Effector memory CD8-positive, alpha-beta T cell (primary cell): Measurements from ENCODE around the gene IQCN.
A peak's percentile ranks its signal among the peaks of the same experiment; 100 is the strongest.

Source experiments
- ATAC-seq: fragments of 150-1000 bp; cut with Tn5 transposase; replicated peaks from 2 replicates; pipeline ENCODE4 v1.10.0; 2021; ENCODE audit warnings: mild to moderate bottlenecking, moderate library complexity
- DNase-seq, 3 experiments: peaks; one replicate each; pipeline ENCODE4 v3.0.0; 2021
- H3K27ac Mint-ChIP-seq, 2 donors: one replicate each; pipeline ENCODE4 v1.8.0; 2022; ENCODE audit warnings: mild to moderate bottlenecking in 2 of 2, mixed read lengths in 2 of 2, moderate library complexity in 2 of 2
- H3K27me3 Mint-ChIP-seq, 2 donors: one replicate each; pipeline ENCODE4 v1.8.0; 2022; ENCODE audit warnings: mixed read lengths in 2 of 2
- H3K36me3 Mint-ChIP-seq: one replicate; pipeline ENCODE4 v1.8.0; 2022; ENCODE audit warnings: mild to moderate bottlenecking, moderate library complexity, mixed read lengths; ENCODE audit not compliant: insufficient read depth
- H3K4me1 Mint-ChIP-seq, 2 donors: one replicate each; pipeline ENCODE4 v1.8.0; 2022; ENCODE audit warnings: low read depth in 2 of 2, mixed read lengths in 2 of 2
- H3K4me3 Mint-ChIP-seq, 2 donors: one replicate each; pipeline ENCODE4 v1.8.0; 2022; ENCODE audit warnings: mild to moderate bottlenecking in 2 of 2, mixed read lengths in 2 of 2, moderate library complexity in 2 of 2
- H3K9me3 Mint-ChIP-seq, 2 donors: one replicate each; pipeline ENCODE4 v1.8.0; 2022; ENCODE audit warnings: mixed read lengths in 2 of 2

Gene IQCN

DNA sequence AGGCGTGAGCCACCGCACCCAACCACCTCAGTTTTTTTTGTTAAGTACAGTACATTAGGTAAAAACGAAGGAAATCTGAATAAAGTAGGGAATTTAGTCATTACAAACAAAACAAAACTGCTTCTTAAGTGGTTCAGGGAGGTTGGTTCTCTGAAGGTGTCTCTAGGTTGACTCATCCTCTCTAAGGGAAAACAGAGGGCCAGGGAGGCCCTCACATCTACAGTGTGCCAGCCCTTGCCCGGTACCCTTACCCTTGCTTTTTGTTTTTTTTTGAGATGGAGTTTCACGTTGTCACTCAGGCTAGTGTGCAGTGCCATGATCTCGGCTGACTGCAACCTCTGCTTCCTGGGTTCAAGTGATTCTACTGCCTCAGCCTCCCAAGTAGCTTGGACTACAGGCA is 24.3 kb upstream of the IQCN start:
- DNase-seq (no peak), ATAC-seq (no peak)
- no peak overlapping the region for H3K27ac Mint-ChIP-seq

DNA sequence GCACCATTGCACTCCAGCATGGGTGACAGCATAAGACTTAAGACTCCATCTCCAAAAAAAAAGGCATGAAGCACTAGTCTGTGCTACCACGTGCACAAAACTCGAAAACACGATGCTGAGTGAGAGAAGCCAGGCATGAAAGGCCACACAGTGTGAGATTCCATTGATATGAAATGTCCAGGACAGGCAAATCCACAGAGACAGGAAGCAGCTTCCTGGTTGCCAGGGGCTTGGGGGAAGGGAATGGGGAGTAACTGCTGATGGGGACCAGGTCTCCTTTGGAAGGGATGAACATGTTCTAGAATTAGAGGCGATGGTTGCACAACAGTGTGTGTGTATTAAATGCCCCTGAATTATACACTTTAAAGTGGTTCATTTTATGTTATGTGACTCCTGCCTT is 23.1 kb upstream of the IQCN start:
- Mint-ChIP-seq H3K36me3 (peaks cover 6% of the 10 kb centered on the region), H3K27ac (no peak overlapping the region), H3K27me3 (no peaks in the 10 kb centered on the region), H3K9me3 (no peaks in the 10 kb centered on the region), H3K4me3 (no peak overlapping the region), H3K4me1 (peaks cover 22 to 23% of the 10 kb centered on the region in 2 donors)
- no peak for ATAC-seq
- DNase-seq = no peak

More for the DNA sequence above, 24.3 kb upstream of the IQCN start:
- Mint-ChIP-seq H3K36me3 (peaks cover 11% of the 10 kb centered on the region), H3K4me1 (peaks cover 19 to 21% of the 10 kb centered on the region in 2 donors), H3K4me3 (no peak overlapping the region), H3K27me3 (no peaks in the 10 kb centered on the region), H3K9me3 (no peaks in the 10 kb centered on the region)

DNA sequence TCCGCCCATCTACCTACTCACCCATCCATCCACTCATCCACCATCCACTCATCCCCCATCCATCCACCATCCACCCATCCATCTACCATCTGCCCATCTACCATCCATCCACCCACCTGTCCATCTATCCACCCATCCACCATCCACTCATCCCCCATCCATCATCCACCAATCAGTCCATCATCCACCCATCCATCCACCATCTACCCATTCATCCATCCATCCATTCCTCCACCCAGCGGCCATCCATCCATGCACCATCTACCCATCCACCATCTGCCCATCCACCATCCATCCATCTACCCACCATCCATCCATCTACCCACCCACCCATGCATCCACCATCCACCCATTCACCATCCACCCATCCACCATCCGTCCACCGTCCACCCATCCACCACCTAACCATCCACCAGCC is 20.8 kb upstream of the IQCN start:
- Mint-ChIP-seq H3K4me1 (peaks cover 29 to 40% of the 10 kb centered on the region in 2 donors), H3K36me3 (peaks cover 21% of the 10 kb centered on the region), H3K27ac (peak overlapping the region; percentile 89 to 99), H3K27me3 (no peaks in the 10 kb centered on the region), H3K9me3 (no peaks in the 10 kb centered on the region), H3K4me3 (peak overlapping the region; percentile 57 to 64)
- DNase-seq = no peak
- no peak for ATAC-seq

DNA sequence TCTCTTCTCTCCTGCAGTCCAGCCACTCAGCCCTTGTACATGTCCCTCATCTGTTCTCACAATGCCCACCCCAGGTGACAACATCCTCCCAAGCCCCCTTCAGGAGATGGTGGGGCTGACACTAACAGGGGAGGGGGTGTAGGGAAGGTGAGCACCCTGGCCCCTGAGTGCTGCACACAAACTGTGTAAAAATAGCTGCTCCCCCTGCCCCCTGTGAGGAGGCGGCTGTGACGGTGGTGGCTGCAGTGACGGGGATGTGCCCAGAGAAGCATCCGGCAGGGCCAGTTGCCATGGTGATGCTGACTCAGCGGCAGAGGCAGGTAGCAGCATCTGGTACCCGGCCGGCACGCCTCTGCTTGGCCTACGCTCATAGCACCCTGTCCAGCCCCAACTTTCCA is 20.2 kb upstream of the IQCN start:
- peaks cover 27% of the 10 kb centered on the region for H3K36me3 Mint-ChIP-seq

DNA sequence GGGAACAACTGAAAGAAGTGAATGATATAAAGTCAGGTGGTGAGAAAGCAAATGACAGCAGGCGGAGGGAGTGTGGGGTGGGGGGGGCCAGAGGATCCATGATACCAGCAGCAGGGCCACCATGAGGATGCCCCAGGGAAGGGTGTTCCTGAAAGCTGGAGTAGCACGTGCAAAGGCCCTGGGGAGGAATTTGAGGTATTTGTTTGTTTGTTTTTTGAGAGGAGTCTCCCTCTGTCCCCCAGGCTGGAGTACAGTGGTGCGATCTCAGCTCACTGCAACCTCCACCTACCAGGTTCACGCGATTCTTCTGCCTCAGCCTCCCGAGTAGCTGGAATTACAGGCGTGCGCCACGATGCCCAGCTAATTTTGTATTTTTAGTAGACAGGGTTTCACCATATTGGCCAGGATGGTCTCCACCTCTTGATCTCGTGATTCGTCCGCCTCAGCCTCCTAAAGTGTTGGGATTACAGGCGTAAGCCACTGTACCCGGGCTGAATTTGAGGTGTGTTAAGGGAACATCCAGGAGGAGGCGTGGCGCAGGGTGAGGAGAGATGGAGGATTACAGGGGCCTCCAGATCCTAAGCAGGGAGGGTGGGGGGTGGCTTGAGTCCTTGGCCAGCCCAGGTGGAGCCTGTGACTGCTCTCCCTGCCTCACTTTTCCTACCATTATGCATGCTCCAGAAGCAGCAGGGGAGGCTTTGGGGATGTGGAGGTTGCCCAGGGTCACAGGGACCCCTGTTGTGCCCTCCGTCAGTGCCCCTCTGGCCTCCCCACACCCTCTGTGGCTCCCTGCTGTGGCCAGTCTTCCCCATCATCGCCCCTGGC is 19.6 kb upstream of the IQCN start:
- H3K9me3 Mint-ChIP-seq = no peaks in the 10 kb centered on the region
- no peak for ATAC-seq
- H3K27ac Mint-ChIP-seq = peak overlapping the region; percentile 89 to 99
- H3K36me3 Mint-ChIP-seq = peaks cover 30% of the 10 kb centered on the region
- no peak for DNase-seq
- peak overlapping the region; percentile 57 to 64 for H3K4me3 Mint-ChIP-seq
- H3K27me3 Mint-ChIP-seq = no peaks in the 10 kb centered on the region
- peaks cover 36 to 48% of the 10 kb centered on the region in 2 donors for H3K4me1 Mint-ChIP-seq

More for the DNA sequence above, 20.2 kb upstream of the IQCN start:
- ATAC-seq (peak; percentile 69), DNase-seq (peak; percentile 87 to 92 (median 90))
- peaks cover 34 to 45% of the 10 kb centered on the region in 2 donors for H3K4me1 Mint-ChIP-seq
- H3K4me3 Mint-ChIP-seq = peak overlapping the region; percentile 57 to 64
- no peaks in the 10 kb centered on the region for H3K27me3 Mint-ChIP-seq
- peak overlapping the region; percentile 89 to 99 for H3K27ac Mint-ChIP-seq
- no peaks in the 10 kb centered on the region for H3K9me3 Mint-ChIP-seq

DNA sequence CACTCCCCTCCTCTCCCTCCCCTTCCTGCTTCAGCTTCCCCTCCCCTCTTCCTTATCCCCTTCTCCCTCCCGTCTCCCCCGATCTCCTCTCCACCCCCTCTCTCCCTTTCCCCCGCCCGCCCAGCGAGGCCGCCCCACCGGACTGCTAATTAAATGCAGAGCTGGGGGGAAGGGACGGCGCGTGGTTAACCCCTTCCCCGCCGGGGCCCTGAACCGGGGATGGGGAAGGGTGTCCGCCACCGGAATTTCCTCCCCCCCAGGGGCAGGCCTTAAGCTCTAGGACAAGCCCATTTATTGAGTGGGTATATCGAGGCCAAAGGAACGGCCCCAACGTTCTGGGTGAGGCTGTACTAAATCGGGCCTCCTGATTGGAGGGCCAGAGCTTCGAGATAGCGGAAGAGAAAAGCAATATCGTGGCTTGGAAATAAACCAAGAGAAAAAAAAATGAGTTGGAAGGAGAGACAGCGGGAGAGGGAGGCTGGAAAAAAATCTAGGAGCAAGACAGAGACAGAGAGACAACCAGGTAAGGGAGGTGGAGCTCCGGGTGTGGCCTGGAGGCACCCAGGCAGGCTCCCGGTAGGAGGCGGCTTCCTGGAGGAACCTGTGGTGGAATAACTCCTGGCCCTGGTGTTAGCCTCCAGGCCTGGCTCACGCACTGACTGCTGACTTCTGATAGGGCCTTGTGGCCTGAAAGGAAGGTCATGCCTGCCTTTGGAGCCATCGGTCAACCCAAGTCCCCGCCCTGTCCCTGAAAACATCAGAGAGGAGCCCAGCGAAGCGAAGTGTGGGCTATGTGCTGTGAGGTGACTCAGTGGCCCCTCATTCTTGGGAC is 18.8 kb upstream of the IQCN start:
- no peaks in the 10 kb centered on the region for H3K27me3 Mint-ChIP-seq
- no peak for DNase-seq
- ATAC-seq = no peak
- H3K4me3 Mint-ChIP-seq = peak overlapping the region; percentile 57 to 64
- H3K4me1 Mint-ChIP-seq = peaks cover 39 to 48% of the 10 kb centered on the region in 2 donors
- peaks cover 30% of the 10 kb centered on the region for H3K36me3 Mint-ChIP-seq
- peak overlapping the region; percentile 89 to 99 for H3K27ac Mint-ChIP-seq
- no peaks in the 10 kb centered on the region for H3K9me3 Mint-ChIP-seq

DNA sequence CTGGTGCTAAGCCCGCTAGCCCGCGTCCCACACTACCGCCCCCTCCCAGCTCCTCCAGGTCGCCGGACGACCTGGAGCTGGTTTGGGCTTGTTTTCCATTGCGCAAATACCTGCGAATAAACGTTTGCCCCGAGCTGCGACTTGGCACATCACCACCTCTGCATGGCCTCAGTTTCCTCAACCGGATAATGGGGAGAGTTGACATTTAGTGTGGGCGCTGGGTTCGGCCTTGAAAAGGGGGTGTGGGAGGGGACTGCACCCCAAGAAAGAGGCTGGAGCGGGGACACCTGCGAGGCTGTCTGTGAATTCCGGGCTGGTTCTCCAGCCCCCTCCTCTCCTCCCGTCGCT is 18.2 kb upstream of the IQCN start:
- H3K4me1 Mint-ChIP-seq = peaks cover 39 to 48% of the 10 kb centered on the region in 2 donors
- no peaks in the 10 kb centered on the region for H3K9me3 Mint-ChIP-seq
- H3K4me3 Mint-ChIP-seq = peak overlapping the region; percentile 57 to 64
- H3K27ac Mint-ChIP-seq = peak overlapping the region; percentile 89 to 99
- peaks cover 30% of the 10 kb centered on the region for H3K36me3 Mint-ChIP-seq
- ATAC-seq = no peak
- DNase-seq = no peak
- H3K27me3 Mint-ChIP-seq = no peaks in the 10 kb centered on the region

DNA sequence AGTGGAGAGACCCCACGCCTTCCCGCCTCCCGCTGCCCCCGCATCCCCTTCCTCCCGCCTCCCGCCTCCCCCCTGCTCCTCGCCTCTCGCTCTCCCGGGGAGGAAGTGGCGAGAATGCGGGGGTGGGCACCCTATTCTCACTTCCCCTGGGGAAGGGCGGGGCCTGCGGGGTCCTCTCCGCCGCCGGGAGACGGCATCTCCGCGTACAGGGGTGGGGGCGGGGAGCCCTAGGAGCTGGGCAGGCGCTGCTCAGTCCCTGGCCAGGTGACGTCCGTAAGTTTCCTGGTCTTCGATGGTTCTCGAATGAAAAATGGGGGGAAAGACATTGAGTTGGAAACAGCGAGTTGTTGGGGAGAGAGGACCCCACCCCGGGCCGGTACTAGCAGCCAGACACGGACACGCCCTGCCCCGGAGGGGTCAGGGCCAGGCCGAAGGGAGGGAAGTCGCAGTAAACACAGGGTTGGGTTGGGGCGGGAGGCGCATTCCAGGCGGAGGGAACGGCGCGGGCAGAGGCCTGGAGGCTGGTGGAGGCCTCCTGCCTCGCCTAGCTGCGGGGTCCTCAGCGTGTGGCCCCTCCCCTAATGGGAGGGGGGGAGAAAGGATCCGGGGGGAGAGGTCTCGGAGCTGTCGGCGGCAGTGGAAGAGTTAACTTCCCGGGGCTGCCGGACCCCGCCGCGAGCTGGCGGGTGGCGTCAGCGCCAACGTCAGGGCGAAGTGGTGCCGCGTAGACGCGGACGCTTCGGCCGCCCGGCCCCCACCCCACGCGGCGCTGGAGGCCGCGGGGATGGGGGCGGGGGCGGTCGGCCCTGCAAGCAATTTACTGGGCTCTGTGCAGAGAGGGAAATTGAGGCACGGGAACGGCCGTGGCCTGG is 17.6 kb upstream of the IQCN start:
- no peaks in the 10 kb centered on the region for H3K27me3 Mint-ChIP-seq
- peak; percentile 67 to 72 (median 71) for DNase-seq
- H3K9me3 Mint-ChIP-seq = no peaks in the 10 kb centered on the region
- H3K4me1 Mint-ChIP-seq = peaks cover 39 to 51% of the 10 kb centered on the region in 2 donors
- H3K4me3 Mint-ChIP-seq = peak overlapping the region; percentile 57 to 64
- peak overlapping the region; percentile 89 to 99 for H3K27ac Mint-ChIP-seq
- peak; percentile 29 for ATAC-seq
- peaks cover 32% of the 10 kb centered on the region for H3K36me3 Mint-ChIP-seq

DNA sequence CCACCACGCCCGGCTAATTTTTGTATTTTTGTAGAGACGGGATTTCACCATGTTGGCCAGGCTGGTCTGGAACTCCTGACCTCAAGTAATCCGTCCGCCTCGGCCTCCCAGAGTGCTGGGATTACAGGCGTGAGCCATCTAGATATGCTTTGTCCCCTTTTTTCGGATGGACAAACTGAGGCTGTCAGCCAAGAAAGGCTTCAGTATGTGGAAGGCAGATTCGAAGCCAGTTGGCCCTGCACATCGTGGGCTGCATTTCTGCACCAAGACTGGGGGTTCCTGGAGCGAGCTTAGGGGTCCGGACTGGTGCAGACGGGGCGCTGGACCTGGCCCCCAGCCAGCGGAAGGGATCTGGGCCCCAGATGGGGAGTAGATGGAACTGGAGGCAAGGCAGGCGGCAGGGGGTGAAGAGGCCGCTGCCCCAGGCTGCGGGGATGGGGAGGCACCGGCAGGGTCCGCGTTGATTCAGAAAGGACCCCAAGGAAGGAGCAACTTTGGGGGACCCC is 16.8 kb upstream of the IQCN start:
- peaks cover 43 to 57% of the 10 kb centered on the region in 2 donors for H3K4me1 Mint-ChIP-seq
- DNase-seq = no peak
- peak overlapping the region; percentile 89 to 99 for H3K27ac Mint-ChIP-seq
- H3K9me3 Mint-ChIP-seq = no peaks in the 10 kb centered on the region
- peaks cover 34% of the 10 kb centered on the region for H3K36me3 Mint-ChIP-seq
- H3K27me3 Mint-ChIP-seq = no peaks in the 10 kb centered on the region
- H3K4me3 Mint-ChIP-seq = peak overlapping the region; percentile 57 to 64
- no peak for ATAC-seq

DNA sequence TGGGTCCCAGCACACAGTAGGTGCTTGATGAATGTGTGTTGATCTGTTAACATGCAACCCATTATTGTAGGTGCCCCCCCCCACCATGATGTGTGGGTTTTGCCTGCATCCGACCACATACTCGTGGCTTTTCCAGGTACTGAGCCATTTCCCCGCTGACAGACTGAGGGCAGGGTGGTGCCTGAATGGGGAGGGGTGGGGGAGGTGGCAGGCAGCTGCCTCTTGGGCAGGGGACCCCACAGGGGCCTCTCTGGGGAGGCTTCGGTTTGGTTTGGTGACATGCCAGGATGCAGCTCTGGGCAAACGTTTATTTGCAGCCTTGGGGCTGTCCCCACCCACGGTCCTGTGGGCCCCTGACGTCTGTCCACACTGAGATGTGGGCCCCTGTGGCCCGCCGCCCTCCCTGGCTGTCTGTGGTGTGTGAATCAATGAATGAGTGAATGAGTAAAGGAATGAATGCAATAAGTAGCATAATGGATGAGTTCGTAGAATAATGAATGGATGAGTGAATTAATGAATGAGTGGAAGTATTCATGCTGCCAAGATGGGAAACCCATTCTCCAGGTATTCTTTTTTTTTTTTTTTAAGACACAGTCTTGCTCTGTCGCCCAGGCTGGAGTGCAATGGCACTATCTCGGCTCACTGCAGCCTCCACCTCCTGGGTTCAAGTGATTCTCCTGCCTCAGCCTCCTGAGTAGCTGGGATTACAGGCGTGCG is 16.2 kb upstream of the IQCN start:
- Mint-ChIP-seq H3K27me3 (no peaks in the 10 kb centered on the region), H3K4me1 (peaks cover 45 to 57% of the 10 kb centered on the region in 2 donors), H3K9me3 (no peaks in the 10 kb centered on the region), H3K36me3 (peaks cover 34% of the 10 kb centered on the region), H3K4me3 (peak overlapping the region; percentile 57 to 64), H3K27ac (peak overlapping the region; percentile 89 to 99)
- DNase-seq = peak; percentile 76 to 82 (median 81)
- peak; percentile 65 for ATAC-seq

DNA sequence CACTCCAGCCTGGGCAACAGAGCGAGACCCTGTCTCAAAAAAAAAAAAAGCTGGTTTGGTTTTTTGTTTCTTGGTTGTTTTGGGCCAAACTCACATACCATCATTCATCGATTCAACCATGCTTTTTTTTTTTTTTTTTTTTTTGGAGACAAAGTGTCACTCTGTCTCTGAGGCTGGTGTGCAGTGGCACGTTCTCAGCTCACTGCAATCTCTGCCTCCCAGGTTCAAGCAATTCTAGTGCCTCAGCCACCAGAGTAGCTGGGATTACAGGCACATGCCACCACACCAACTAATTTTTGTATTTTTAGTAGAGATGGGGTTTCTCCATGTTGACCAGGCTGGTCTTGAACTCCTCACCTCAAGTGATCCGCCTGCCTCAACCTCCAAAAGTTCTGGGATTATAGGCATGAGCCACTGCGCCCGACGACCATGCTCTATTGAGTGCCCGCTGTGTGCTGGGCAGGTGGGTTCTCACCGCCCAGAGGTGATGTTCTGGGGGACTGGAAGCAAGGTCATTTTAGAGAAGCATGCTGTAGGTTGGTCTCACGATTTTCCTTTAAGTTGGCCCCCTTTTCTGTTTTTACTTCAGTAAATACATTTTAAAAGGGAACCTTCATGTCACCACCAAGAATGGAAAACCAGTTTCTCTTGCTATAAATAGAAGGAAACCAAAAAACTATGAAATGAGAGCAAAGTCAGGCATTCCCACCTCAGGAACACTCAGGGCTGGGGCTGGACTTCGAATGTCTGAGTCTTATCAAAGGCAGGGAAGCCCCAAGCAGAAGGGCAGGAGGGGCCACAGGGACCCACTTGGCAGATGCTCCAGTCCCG is 15.4 kb upstream of the IQCN start:
- DNase-seq = no peak
- H3K36me3 Mint-ChIP-seq = peaks cover 33% of the 10 kb centered on the region

More for the DNA sequence above, 15.4 kb upstream of the IQCN start:
- ATAC-seq = no peak
- Mint-ChIP-seq H3K27me3 (no peaks in the 10 kb centered on the region), H3K4me3 (peak overlapping the region; percentile 57 to 64), H3K4me1 (peaks cover 48 to 58% of the 10 kb centered on the region in 2 donors), H3K27ac (peak overlapping the region; percentile 89 to 99), H3K9me3 (no peaks in the 10 kb centered on the region)
